ENCODE data around the gene URM1. TPM values are rescaled to one million over a fixed set of nuclear protein-coding genes. Genes with fewer than 3 reads are reported as not detected.

URM1 gene
- total RNA-seq, 1 experiment from 2014 or later: 45.4 TPM

- BruUV-seq (replicated peaks): no TSS peak
Observed at GRCh38 chr9:128375865-128376264, 4.7 kb downstream of the URM1 start.

GRCh38 chr9:128382261-128382660 is 11.1 kb downstream of the URM1 start:
- no peaks in the 10 kb centered on the region for H3K9me3 ChIP-seq (ENCODE audit: control insufficient read depth, insufficient read depth, low read depth, low read length)
- no peaks in the 10 kb centered on the region for H3K36me3 ChIP-seq (ENCODE audit: control insufficient read depth, insufficient read depth, low read length)
- no peak overlapping the region for H3K4me3 ChIP-seq (ENCODE audit: low read depth in 2 of 2, low read length in 2 of 2)
- no peaks in the 10 kb centered on the region for H3K27me3 ChIP-seq (ENCODE audit: control insufficient read depth, insufficient read depth, low read length)
- in situ Hi-C loops (cut with HindIII; ENCODE audit: low pct_unique_long_range_greater_than_20kb, low sequenced_read_pairs) (no loop called here), intact Hi-C loops (cut with micrococcal nuclease; ENCODE audit: unreplicated experiment) (no loop called here)
- H3K27ac ChIP-seq (ENCODE audit: low read length): no peak overlapping the region
- H3K4me1 ChIP-seq (ENCODE audit: control insufficient read depth, insufficient read depth, low read length): no peaks in the 10 kb centered on the region
- DNase-seq (ENCODE audit: low read depth, low spot score) (no peak), ATAC-seq (no peak)
- POLR2A ChIA-PET: no interaction called here
- no TSS peak for BruUV-seq (replicated peaks)
- TF ChIP-seq SIN3A (IDR thresholded peaks at IDR 0.05; ENCODE audit: borderline replicate concordance, insufficient read depth, low read depth, low read length): no peak
- no peak for TF ChIP-seq REST (IDR thresholded peaks at IDR 0.05; ENCODE audit: insufficient read depth in 1 of 2, low read depth in 2 of 2, low read length in 1 of 2)
- CTCF ChIA-PET: interaction anchor here (1.2 kb wide), 1 partner anchor 20 kb away, joined by 3 read pairs; no protein-coding TSS in a partner anchor

More at GRCh38 chr9:128375865-128376264, 4.7 kb downstream of the URM1 start:
- ATAC-seq: no peak
- ChIA-PET POLR2A (no interaction called here), CTCF (no interaction called here)
- Histone ChIP-seq H3K9me3 (ENCODE audit: control insufficient read depth, insufficient read depth, low read depth, low read length) (no peaks in the 10 kb centered on the region), H3K27ac (ENCODE audit: low read length) (no peak overlapping the region), H3K36me3 (ENCODE audit: control insufficient read depth, insufficient read depth, low read length) (peaks cover 5% of the 10 kb centered on the region; the same call in 1 of the 2 replicates), H3K27me3 (ENCODE audit: control insufficient read depth, insufficient read depth, low read length) (no peaks in the 10 kb centered on the region), H3K4me3 (ENCODE audit: low read depth in 2 of 2, low read length in 2 of 2) (no peak overlapping the region), H3K4me1 (ENCODE audit: control insufficient read depth, insufficient read depth, low read length) (peaks cover 4% of the 10 kb centered on the region; the same call in 1 of the 2 replicates)
- no peak for DNase-seq (ENCODE audit: low read depth, low spot score)
- intact Hi-C loops (cut with micrococcal nuclease; ENCODE audit: unreplicated experiment) (no loop called here), in situ Hi-C loops (cut with HindIII; ENCODE audit: low pct_unique_long_range_greater_than_20kb, low sequenced_read_pairs) (no loop called here)
- no peak for TF ChIP-seq SIN3A (IDR thresholded peaks at IDR 0.05; ENCODE audit: borderline replicate concordance, insufficient read depth, low read depth, low read length)
- no peak for TF ChIP-seq REST (IDR thresholded peaks at IDR 0.05; ENCODE audit: insufficient read depth in 1 of 2, low read depth in 2 of 2, low read length in 1 of 2)
- no peak for TF ChIP-seq POLR2AphosphoS5 (IDR thresholded peaks at IDR 0.05; ENCODE audit: low read depth, low read length)
- no peak for TF ChIP-seq CTCF (IDR thresholded peaks at IDR 0.05)
- TF ChIP-seq TCF7L2 (IDR thresholded peaks at IDR 0.05; ENCODE audit: low read depth, low read length): no peak

Measured in Panc1 (cell line).